ENCODE measurements around the gene PPP1R15A.
"Not testable (repeated sequence)": the region's sequence is repeated elsewhere in the genome, so short reads cannot be mapped to it uniquely, and the experiment has no call there.

GRCh38 chr19:48919271-48919670, 47.0 kb downstream of the PPP1R15A start:
- TF ChIP-seq POLR2AphosphoS5 (IDR thresholded peaks at IDR 0.05; ENCODE audit: low read depth); CTCF (IDR thresholded peaks at IDR 0.05; ENCODE audit: insufficient read depth, low read length): not testable (repeated sequence)
